GM23248 (cell line): Measurements from ENCODE around the gene NPAS3.

Experiments
- EZH2 ChIP-seq: fragments of 200-600 bp; sonication (generic); IDR thresholded peaks from 2 replicates; pipeline ENCODE4 v1.6.1; 2018; ENCODE audit warnings: antibody characterized with exemption, mild to moderate bottlenecking; ENCODE audit not compliant: insufficient read depth, poor library complexity, severe bottlenecking
- EZH2phosphoT487 ChIP-seq: fragments of 200-600 bp; sonication (generic); IDR thresholded peaks from 2 replicates; pipeline ENCODE4 v1.6.1; 2018; ENCODE audit warnings: antibody characterized with exemption, moderate library complexity, mild to moderate bottlenecking, low read depth; ENCODE audit not compliant: insufficient read depth

- TF ChIP-seq EZH2 (no peak), EZH2phosphoT487 (no peak)
These were observed 25.0 kb upstream of the NPAS3 start for GRCh38 chr14:32913725-32914124.
